ENCODE data around the gene VIT.

Gene VIT

GRCh38 chr2:36710858-36711515 is 14.5 kb downstream of the VIT start:
- DNase-seq = no peak

DNA sequence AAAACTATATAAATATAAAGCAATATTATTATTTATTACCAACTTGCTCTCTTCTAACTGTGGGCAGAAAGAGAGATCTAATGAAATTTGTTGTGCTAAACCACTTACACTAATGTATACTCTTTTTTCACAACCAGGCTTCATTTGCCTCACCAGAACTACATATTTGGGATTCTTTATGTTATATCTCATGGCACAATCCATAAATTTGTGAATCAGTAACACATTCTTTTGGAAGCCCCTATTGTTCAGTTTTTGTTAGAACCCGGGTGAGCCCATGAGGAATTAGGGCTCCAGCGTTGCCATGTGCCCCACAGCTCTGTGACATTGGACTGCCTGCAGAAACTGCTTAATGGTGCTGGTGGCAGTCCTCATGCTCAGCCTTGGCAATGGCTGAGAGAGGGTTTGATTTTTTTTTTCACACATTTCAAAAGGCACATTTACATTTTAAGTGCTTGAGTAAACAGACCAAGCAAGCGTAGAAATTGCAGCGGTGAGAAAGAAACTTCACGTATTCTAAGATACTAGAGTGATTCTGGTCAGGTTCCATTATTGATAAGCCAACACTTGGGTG is 15.3 kb downstream of the VIT start:
- DNase-seq = no peak

- no peak for DNase-seq
Measured at GRCh38 chr2:36713310-36713709, 16.8 kb downstream of the VIT start.

DNA sequence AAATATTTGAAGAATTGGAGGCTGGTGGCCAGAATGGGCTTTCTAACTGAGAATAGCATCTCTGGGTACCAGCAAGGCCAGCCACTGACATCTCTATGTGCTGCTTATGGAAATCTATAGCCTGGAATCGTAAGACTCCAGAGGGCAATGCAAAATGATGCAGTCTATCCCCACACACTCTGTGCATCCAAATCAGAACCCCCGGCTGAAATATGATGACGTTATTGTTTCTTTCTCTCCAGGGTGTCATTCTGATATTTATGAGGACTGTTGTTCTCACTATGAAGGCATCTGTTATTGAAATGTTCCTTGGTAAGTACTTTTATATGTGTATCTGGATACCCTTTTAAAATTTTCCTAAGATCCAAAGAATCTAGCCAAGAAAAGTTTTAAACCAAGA is 19.6 kb downstream of the VIT start:
- no peak for DNase-seq

DNA sequence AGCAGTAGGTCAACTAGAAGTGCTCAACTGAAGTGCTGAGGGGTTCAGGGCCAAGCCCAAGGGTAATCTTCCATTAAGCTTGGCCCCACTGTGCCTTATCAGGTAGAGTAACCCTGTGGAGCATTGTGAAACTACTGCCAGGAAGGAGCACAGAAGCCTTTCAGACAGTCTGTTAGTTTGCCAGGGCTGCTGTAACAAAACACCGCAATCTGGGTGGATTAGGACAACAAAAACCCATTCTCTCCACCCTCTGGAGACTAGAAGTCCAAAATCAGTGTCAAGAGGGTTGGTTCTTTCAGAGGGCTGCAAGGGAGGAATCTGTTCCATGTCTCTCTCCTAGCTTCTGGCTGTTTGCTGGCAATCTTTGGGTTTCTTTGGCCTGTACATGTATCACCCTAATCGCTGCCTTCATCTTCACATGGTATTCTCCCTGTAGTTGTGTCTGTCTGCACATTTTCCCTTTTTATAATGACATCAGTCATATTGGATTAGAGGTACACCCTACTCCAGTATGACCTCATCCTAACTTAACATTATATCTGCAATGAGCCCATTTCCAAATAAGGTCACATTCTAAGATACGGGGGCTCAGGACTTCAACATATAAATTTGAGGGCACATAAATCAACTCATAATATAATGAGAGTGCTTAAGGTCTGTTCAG is 21.2 kb downstream of the VIT start:
- DNase-seq = no peak

GRCh38 chr2:36727550-36727949 is 31.0 kb downstream of the VIT start:
- DNase-seq = no peak

- no peak for DNase-seq
Measured at GRCh38 chr2:36729067-36729466, 32.6 kb downstream of the VIT start.

GRCh38 chr2:36731941-36732672 is 35.6 kb downstream of the VIT start:
- DNase-seq = no peak

- DNase-seq = no peak
Measured at GRCh38 chr2:36732673-36733036, 36.1 kb downstream of the VIT start.

GRCh38 chr2:36733215-36733614 is 36.7 kb downstream of the VIT start:
- no peak for DNase-seq

DNA sequence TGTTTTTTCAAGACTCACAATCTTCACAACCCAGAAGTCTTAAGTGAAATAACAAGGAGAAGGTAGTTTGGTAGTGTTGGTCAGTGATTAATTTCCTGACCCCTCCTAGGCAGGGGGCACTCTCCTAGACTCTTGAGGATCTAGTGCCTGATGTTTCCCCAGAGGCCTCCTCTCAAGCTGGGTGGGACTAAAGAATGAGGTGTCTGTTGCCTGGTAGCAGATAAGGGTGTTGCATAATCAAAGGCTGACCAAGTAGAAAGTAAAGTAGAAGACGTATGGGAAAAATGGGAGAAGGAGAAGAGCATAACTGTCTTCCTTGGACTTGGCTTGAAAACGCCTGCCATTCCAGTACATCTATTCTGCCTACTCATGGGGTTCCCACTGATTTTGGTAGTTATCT is 37.8 kb downstream of the VIT start:
- no peak for DNase-seq

- DNase-seq = no peak
Measured at GRCh38 chr2:36737131-36737750, 40.7 kb downstream of the VIT start.

DNA sequence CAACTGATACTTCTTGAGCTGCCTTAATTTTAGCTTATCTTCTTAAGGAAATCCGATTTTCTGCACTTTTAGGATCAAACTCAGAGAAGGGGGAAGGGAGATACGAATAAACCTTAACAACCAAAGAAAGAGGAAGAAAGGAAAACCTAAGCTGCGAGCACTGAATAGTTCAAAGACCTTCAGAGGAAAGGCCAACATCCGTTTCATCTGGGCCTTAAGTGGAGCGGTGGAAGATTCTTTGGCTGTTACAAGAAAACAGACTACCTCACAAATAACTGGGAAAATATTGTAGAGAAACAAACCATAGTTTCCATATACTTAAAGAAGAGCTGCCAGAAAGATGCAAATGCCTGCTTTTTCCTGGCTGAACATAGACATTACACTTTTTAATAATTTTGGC is 43.6 kb downstream of the VIT start:
- no peak for DNase-seq

DNA sequence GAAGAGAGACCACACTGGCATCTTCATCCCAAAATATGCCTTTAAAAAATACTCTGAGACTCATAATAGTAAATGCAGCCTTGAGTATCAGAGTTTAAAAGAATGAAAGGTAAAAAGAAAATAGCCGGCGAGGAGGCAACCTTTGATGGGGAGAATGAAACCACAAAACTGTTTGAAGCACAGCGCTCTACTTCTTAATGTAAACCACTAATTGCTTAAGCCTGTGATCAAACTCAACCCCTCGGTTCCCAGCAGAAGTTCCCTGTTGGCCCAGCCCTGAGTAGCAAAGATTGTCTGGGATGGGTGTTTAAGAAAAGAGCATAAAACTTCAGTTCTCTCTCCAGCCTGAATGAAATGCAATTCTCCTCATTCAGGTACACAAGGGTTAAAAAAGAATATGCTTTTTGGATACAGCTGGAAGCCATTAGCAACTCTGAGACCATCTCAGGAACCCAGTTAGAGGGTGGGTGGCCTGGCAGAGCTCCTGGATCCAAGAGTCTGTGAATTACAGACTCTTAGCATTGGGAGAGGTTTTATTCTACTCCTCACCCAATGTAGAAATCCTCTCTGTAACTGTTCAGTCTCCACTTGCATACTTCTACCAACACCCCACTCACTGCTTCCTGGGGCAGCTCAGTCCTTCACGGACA is 44.8 kb downstream of the VIT start:
- DNase-seq = no peak

- no peak for DNase-seq
Measured at GRCh38 chr2:36743954-36744353, 47.4 kb downstream of the VIT start.

DNA sequence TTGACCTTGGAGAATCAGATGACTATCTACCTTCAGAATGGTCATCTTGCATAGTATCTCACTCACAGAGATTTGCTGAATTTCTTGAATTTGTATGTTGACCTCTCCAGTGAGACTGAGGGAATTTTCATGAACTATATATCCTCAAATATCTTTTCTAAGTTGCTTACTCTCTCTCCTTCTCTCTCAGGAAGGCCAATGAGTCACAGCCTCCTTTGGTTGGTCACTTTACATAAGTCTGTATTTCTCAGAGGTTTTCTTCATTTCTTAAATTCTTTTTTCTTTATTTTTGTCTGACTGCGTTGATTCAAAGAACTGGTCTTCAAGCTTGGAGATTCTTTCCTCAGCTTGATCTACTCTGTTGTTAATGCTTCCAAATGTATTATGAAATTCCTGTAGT is 51.7 kb downstream of the VIT start:
- DNase-seq = no peak

DNA sequence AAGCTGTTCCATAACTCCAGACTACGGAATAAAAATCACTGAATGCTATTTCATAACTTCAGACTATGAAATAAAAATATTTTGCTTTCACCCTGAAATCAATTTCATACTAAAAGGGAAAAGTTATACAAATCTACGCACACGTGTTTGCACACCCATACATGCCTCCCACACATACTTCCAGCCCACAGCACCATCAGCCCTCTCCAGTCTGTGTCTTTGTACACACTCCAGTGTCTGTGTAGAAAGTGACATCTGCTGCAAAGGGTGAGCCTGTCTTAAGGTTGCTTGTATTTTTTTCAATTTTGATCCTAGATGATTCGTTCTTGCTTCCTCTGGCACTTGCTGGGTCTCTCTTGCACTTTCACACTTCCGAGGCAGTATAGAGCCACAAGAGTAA is 53.6 kb downstream of the VIT start:
- no peak for DNase-seq

- DNase-seq = no peak
Measured at GRCh38 chr2:36753706-36754221, 57.3 kb downstream of the VIT start.

GRCh38 chr2:36754578-36754977 is 58.1 kb downstream of the VIT start:
- DNase-seq = no peak

- DNase-seq = no peak
Measured at GRCh38 chr2:36756438-36756837, 59.9 kb downstream of the VIT start.

GRCh38 chr2:36762764-36763490 is 66.4 kb downstream of the VIT start:
- DNase-seq = no peak

DNA sequence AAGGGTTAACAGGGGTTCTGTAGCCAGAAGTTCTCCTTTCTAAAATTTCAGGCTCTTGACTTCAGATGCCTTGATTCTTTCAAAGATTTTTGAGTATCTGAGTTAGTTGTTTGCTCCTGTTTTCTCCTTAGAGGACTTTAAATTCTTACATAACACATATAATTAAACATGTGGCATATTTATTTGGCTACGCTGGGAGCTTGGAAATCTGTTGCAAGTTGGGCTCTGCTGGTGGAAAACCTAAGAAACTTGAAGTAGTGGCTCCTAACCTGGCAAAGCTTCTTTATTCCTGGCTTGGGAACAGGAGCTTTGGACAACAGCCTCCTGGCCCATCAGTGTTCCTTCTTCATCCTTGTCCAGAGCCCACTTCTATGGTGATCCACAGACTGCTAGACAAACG is 72.6 kb downstream of the VIT start:
- no peak for DNase-seq
